SK-N-SH treated with all-trans-retinoic acid at 6 μM for 48 hours (cell line): ENCODE results near the gene ADCY1.

Experiments
- ARNTL ChIP-seq: fragments of 450-650 bp; formaldehyde crosslinking; IDR thresholded peaks from 2 replicates; pipeline ENCODE4 v1.5.0; 2020; ENCODE audit warnings: low read depth, mild to moderate bottlenecking, moderate library complexity, borderline replicate concordance
- CREB5 ChIP-seq: fragments of 250-450 bp; sonication (Bioruptor Pico); IDR thresholded peaks from 2 replicates; pipeline ENCODE4 v1.5.1; 2020; ENCODE audit warnings: low read depth, mild to moderate bottlenecking, moderate library complexity
- GLIS3 ChIP-seq: fragments of 250-450 bp; sonication (Bioruptor Pico); IDR thresholded peaks from 2 replicates; pipeline ENCODE4 v1.5.0; 2020; ENCODE audit warnings: mild to moderate bottlenecking, moderate library complexity
- OSR1 ChIP-seq: fragments of 250-450 bp; sonication (Bioruptor Pico); IDR thresholded peaks from 2 replicates; pipeline ENCODE4 v1.8.0; 2022; ENCODE audit warnings: moderate library complexity, mild to moderate bottlenecking, inconsistent platforms
- PATZ1 ChIP-seq: fragments of 250-450 bp; sonication (Bioruptor Pico); IDR thresholded peaks from 2 replicates; pipeline ENCODE4 v1.8.0; 2020; ENCODE audit warnings: mild to moderate bottlenecking, moderate library complexity, borderline replicate concordance
- PPARA ChIP-seq: fragments of 250-450 bp; sonication (Bioruptor Pico); IDR thresholded peaks from 2 replicates; pipeline ENCODE4 v1.5.0; 2020; ENCODE audit warnings: mild to moderate bottlenecking, borderline replicate concordance
- RARB ChIP-seq: fragments of 250-450 bp; sonication (Bioruptor Pico); IDR thresholded peaks from 2 replicates; pipeline ENCODE4 v1.8.0; 2021; ENCODE audit warnings: mild to moderate bottlenecking, moderate library complexity
- SNAI2 ChIP-seq: fragments of 250-450 bp; sonication (Bioruptor Pico); IDR thresholded peaks from 2 replicates; pipeline ENCODE4 v1.5.0; 2020; ENCODE audit warnings: mild to moderate bottlenecking, moderate library complexity
- TOX ChIP-seq: fragments of 250-450 bp; sonication (Bioruptor Pico); IDR thresholded peaks from 2 replicates; pipeline ENCODE4 v1.8.0; 2021; ENCODE audit warnings: mild to moderate bottlenecking, moderate library complexity, borderline replicate concordance
- TSHZ2 ChIP-seq: fragments of 250-450 bp; sonication (Bioruptor Pico); IDR thresholded peaks from 2 replicates; pipeline ENCODE4 v1.5.0; 2020; ENCODE audit warnings: mild to moderate bottlenecking, moderate library complexity
- ZFP3 ChIP-seq: fragments of 250-450 bp; sonication (Bioruptor Pico); IDR thresholded peaks from 2 replicates; pipeline ENCODE4 v1.5.0; 2020; ENCODE audit warnings: mild to moderate bottlenecking, moderate library complexity
- ZFP30 ChIP-seq: fragments of 450-650 bp; formaldehyde crosslinking; IDR thresholded peaks from 2 replicates; pipeline ENCODE4 v1.5.0; 2022; ENCODE audit warnings: mild to moderate bottlenecking, moderate library complexity

- TF ChIP-seq ZFP3 (CRISPR knock-in tag): no peak
- no peak for TF ChIP-seq GLIS3 (CRISPR knock-in tag)
- no peak for TF ChIP-seq ZFP30 (CRISPR knock-in tag)
- TF ChIP-seq OSR1 (CRISPR knock-in tag): no peak
- TF ChIP-seq CREB5: no peak
- no peak for TF ChIP-seq PPARA (CRISPR knock-in tag)
- no peak for TF ChIP-seq TSHZ2 (CRISPR knock-in tag)
- no peak for TF ChIP-seq ARNTL
- no peak for TF ChIP-seq RARB (CRISPR knock-in tag)
- no peak for TF ChIP-seq PATZ1 (CRISPR knock-in tag)
- no peak for TF ChIP-seq SNAI2
- no peak for TF ChIP-seq TOX (CRISPR knock-in tag)
These were observed 96.5 kb downstream of the ADCY1 start for GRCh38 chr7:45670717-45671116.
